Stimulated activated naive CD8-positive, alpha-beta T cell treated with anti-CD3 and anti-CD28 coated beads, Interleukin-15, Interleukin-2, amounts not matched to agents 100 U/mL and 50 U/mL, for 24 hours (primary cell): ENCODE data around the gene BCAN.
A peak's percentile ranks its signal among the peaks of the same experiment; 100 is the strongest.
"Not testable (repeated sequence)": the region's sequence is repeated elsewhere in the genome, so short reads cannot be mapped to it uniquely, and the experiment has no call there.

Source experiments
- ATAC-seq: fragments of 150-1000 bp; cut with Tn5 transposase; one replicate; pipeline ENCODE4 v1.10.0; 2021
- DNase-seq: peaks from one replicate; pipeline ENCODE4 v3.0.0; 2021

Gene BCAN

DNA sequence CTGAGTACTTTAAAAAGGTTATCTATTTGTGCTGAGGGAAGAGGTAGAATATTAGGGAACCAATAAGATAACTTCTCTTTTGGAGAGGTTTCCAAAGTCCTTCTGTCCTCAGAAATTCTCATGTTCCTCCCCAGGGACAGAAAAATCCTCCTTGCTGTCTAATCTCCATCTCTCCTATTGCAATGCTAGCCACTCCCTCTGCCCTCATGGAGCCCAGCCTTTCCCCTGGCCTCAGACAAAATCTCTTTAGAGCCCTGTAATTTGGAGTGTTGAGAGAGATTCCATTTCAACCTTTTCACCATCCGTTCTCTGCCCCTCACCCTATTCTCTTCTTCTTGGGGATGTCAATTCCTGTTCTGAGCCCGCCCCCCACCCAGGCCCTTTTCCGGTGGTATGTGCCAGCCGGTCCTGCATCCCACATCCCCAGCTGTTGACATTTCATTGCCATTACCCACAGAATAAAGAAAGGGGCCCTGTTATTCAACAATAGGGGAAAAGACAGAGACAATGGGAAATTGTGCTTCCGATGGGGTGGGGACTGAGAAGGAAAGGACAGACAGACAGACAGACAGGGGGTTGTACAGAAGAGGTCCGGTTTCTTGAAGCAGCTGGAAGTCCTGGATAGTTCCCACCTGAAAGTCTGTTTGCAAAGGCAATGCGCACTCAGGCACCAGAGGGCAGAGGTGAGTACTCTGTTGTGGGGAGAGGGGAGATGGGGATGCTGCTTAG is 22.9 kb upstream of the BCAN start, which contains the start of gene HAPLN2:
HAPLN2 (plus strand) TSS at position 563 of the 729 bp plus-strand sequence. CDS start 4,076 bp downstream, outside the sequence.
- ATAC-seq = no peak
- no peak for DNase-seq

DNA sequence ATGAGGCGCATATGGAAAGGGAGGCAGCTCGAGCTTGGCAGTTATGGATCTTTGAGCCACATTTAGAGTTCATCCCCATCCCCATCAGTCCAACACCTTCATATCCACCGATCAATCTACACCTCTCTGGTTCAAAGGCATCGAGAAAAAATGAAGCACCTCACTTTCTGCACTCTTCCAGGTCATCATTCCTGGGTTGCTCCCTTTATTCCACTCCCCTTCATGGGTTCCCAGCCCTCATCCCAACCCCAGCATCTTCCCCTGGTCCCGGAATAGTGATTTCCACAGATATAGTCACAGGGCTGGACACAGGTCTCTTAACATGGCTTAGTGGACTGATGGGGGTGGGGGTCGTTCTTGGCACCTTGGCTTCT is 22.3 kb upstream of the BCAN start:
- no peak for DNase-seq
- ATAC-seq = no peak

DNA sequence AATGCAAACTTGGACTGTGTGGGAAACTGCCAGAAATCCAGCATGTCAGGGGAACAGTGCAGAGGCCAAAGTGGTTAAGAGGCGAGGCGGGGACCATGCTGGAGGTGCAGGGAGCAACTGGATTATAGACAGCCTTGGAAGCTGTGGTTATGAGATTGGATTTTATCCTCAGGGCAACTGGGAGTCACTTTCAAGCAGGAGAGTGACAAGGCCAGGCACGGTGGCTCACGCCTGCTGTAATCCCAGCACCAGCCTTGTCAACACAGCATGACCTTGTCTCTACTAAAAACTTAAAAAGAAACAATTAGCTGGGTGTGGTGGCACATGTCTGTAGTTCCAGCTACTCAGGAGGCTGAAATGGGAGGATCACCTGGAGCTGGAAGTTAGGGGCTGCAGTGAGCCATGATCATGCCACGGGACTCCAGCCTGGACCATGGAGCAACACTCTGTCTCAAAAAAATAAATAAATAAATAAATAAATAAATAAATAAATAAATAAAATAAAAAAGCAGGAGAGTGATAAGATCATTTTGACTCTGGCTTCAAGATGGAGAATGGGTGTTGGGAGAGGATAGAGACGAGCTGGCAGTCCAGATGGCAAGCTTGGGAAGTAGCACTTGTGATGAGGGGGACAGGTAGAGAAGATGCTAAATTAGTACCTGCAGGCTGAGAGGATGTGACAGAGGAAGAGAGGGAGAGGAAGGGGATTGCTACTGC is 19.2 kb upstream of the BCAN start:
- DNase-seq = no peak

DNA sequence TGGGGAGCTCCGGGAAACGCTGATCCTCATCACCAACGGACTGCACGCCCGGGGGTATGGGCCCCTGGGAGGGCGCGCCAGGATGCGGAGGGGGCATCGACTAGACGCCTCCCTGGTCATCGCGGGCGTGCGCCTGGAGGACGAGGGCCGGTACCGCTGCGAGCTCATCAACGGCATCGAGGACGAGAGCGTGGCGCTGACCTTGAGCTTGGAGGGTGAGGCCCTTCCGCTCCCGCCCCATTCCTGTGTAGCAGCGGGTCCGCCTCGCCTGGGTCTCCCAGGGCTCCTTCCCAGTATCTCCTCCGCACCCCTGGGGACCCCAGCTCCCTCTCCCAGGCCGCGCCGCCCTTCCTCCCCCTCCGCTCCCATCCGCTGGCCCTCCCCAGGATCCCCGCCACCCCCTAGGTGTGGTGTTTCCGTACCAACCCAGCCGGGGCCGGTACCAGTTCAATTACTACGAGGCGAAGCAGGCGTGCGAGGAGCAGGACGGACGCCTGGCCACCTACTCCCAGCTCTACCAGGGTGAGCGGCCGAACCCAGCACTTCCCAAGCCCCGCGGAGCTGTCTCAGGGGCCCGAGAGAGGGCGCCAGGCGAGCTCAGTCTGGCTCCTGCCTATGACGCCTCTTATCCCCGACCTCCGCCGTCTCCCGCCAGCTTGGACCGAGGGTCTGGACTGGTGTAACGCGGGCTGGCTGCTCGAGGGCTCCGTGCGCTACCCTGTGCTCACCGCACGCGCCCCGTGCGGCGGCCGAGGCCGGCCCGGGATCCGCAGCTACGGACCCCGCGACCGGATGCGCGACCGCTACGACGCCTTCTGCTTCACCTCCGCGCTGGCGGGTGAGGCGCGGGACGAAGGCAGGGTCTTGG is 17.7 kb upstream of the BCAN start:
- peak; percentile 64 for DNase-seq
- peak; percentile 76 for ATAC-seq

More for the DNA sequence above, 19.2 kb upstream of the BCAN start:
- no peak for ATAC-seq

DNA sequence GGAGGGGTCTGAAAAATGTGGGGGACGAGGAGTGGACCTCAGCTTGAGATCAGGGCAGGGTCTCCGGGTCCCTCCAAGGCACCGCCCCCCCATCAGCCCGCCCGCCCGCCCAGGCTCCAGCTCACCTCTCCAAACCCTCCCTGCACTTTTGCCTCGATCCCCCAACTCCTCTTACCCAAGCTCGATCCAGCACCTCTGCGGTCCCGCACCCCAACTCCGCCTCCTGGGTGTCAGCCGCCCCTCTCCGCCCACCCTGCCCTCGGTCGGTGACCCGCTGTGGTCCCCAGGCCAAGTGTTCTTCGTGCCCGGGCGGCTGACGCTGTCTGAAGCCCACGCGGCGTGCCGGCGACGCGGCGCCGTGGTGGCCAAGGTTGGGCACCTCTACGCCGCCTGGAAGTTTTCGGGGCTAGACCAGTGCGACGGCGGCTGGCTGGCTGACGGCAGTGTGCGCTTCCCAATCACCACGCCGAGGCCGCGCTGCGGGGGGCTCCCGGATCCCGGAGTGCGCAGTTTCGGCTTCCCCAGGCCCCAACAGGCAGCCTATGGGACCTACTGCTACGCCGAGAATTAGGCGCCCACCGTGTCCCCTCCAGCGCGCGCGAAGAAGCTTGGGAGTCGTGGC is 17.0 kb upstream of the BCAN start:
- DNase-seq = no peak
- ATAC-seq = no peak

DNA sequence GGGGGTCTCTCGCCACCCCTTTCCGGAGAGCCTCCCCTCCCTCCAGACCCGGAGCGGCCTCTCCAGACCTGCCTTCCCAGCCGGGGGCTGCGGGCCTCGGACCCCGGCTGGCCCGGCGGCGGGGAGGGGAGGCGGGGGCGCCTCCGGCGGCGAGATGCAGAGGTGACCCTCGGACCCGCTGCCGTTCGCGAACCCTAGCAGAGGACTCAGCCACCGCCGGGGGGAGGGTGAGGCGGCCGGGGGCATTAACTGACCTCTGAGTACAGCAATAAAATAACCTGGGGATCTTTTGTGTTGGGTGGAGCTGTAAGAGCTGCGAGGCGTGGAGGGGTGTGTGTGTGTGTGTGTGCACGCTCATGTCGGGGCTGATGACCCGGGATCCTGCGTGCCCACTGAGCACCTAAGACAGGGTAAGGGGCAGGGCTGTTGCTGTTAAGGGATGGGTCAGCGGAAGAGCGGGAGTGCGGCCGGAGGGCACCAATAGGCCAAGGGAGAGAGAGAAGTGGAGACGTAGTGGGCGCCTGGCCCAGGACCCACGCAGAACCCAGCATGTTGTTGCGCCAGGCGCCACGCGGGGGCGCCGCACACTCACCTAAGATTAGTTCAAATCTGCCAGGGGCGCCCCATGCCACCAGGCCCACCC is 16.4 kb upstream of the BCAN start:
- ATAC-seq = peak; percentile 63
- DNase-seq = peak; percentile 80

DNA sequence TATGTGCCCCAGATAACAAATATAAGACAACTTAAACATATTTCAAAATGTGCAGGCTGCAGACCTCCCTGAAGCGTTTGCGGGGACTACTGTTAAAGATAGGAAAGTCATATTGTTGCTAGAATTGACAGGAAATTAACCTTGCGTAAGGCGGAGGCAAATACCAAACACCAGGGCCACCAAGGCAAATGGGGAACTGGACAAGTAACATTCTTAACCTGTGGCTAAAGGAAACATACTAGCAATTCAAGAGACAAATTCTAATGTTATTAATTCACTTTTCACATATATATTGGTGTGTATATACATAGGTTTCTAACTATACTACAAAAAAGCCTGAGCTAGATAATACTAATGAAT is 15.9 kb upstream of the BCAN start:
- no peak for DNase-seq

DNA sequence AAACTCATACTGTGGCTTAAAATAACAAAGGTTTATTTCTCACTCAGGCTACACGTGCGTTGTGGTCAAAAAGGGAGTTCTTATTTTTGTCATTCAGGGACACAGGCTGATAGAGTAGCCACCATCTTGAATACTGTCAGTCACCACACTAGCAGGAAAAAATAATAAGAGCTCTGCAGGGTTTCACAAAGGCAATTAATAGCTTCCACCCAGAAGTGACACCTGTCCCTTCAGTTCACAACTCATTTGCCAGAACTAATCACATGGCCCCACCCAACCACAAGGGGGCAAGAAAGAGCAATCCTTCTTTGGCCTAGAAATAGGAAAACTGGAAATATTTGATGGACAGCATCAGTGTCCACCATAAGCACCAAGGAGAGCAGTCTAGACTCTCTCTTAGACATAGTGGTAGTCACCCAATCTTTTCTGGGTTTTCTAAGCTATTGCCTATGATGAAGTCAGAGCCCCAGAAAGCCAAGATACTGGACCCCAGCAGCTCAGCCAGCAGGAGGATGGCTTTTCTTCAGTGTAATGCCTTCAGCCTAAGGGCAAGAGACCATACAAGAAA is 14.5 kb upstream of the BCAN start:
- ATAC-seq = no peak
- peak; percentile 46 for DNase-seq

More for the DNA sequence above, 15.9 kb upstream of the BCAN start:
- ATAC-seq = no peak

DNA sequence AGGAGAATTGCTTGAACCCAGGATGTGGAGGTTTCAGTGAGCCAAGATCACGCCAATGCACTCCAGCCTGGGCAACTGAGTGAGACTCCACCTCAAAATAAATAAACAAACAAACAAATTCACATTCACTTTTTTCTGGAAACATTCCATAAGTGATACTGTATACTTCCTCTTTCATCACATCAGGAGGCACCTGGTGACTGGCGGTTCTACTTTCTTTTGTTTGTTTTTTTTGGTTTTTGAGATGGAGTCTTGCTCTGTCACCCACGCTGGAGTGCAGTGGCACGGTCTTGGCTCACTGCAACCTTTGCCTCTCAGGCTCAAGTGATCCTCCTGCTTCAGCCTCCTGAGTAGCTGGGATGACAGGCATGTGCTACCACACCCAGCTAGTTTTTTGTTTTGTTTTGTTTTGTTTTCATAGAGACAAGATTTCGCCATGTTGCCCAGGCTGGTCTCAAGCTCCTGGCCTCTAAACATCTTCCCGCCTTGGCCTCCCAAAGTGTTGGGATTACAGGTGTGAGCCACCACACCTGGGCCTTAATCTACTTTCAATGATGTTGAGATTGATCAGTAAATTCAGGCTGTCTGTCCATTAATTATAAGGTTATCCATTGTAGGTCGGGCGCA is 12.0 kb upstream of the BCAN start:
- ATAC-seq (no peak), DNase-seq (no peak)

DNA sequence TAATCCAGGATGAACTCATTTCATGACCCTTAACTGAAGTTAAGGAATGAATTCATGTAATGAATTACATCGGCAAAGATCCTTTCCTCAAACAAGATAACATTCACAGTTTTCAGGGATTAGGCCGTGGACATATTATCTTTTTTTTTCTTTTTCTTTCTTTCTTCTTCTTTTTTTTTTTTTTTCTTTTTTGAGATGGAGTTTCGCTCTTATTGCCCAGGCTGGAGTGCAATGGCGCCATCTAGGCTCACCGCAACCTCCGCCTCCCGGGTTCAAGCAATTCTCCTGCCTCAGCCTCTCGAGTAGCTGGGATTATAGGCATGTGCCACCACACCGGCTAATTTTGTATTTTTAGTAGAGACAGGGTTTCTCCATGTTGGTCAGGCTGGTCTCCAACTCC is 10.8 kb upstream of the BCAN start:
- DNase-seq, ATAC-seq: not testable (repeated sequence)

DNA sequence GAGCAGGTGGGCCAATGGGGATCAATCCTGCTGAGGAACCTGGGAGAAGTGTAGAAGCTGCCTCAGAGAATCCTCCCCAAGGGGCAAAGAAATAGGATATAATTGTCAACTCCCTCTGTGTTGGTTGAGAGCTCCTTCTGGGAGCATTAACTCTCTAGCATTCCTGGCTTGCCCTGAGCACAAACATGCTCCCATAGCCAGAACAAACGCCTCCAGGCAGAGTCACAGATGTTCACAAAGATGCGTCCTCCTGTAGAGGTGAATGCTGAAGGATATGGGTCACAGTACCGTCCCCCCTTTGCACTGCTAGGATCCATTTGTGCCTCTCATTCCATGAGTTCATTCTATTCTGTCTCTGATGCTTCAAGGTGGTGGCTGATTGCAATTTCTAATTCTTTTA is 9.6 kb upstream of the BCAN start:
- DNase-seq = no peak
- ATAC-seq = no peak

DNA sequence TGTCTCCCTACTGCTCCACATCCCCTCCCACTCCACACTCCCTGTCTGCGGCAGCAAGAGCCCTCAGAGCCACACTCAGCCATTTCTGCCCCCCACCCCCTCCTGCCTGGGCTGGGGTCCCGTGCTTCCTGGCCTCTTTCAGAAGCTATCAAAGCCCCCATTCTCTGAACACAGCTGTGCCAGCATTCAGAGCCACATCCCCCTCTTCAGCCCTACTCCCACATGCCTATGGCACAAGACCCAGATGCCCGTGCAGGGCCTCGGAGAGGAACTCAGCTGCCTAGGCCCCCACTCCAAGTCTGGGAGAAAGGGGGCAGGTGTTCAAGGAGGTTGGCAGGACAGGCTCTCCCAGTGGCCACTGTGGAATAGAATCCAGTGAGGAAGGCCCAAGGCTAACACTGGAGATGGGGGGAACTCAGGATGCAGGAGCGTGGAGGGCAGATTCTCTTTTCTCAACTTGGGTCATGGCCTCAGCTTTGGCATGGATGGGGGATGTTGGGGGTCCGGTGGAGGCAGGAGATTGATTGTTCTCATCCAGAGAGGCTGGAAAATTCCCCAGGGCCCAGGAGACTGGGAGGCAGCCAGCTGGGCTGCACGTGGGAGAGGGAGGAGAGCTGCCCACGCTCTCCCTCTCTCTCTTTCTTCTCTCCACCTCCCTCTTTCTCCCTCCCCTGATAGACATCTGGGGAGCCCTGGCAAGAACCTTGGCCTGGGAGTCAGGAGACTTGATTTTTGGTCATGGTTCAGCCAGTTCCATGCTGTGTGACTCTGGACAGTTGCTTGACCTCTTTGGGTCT is 3.5 kb upstream of the BCAN start:
- ATAC-seq = no peak
- no peak for DNase-seq

DNA sequence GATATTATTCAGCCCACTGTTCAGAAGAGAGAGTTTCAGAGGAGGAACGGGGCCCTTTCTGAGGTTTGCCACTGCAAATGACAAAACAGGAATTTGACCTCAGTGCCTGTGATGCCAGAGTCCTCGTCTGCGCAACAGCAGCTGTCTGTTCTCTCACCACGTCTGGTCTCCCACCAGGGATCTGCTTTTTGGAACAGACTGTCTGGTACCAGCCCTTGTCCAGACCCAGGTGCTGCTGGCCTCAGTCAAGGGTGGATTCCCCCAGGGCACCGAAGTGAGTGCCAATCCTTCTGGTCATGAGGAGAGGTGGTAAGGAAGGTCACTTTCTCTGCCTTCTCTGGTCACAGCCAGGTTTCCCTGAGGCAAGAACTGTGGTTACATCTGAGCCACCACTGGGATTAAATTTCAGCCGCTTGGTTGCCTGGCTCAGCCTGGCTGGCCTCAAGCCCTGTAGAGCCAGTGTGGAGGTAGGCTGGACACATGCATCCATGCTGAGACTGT is 2.3 kb upstream of the BCAN start:
- DNase-seq (no peak), ATAC-seq (no peak)

DNA sequence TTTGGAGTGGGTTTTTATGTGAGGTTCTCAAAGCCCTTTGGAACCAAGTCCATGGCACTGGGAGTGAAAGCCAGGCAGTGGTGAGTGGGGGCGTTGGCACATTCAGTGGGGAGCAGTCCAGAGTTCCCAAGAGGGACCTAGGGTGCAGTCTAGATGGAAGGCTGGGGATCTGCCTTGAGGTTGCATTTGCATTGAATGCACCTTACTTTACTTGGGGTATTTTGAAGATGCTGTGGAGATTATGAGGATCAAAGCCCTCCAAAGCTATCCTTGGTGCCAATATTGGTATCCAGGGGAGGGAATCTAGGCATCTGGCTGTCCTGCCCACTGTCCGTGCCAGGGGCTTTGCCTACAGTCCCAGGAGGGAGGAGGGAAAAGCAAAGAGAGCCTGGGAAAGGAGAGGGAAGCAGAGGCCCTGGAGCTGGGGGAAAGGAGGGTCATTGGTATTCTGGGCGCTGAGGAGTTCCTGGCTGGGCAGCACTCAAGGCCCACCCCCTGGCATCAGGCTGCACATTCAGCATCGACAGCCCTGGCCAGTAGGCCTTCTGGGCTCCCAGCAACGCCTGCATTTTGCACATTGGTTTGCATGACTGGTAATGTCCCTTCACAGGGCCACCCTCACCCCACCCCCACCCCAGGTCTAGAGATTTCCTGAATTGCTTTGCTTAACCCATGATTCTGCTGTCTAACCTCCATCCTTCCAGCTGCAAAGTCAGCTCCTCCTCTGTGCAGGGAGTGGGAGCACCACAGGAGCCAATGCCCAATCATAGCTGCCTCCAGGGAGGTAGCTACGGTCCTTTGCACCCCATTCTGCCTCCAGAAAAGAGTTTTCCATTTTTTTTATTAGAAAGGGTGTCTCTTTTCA is 843 bp upstream of the BCAN start:
- ATAC-seq (no peak), DNase-seq (no peak)

DNA sequence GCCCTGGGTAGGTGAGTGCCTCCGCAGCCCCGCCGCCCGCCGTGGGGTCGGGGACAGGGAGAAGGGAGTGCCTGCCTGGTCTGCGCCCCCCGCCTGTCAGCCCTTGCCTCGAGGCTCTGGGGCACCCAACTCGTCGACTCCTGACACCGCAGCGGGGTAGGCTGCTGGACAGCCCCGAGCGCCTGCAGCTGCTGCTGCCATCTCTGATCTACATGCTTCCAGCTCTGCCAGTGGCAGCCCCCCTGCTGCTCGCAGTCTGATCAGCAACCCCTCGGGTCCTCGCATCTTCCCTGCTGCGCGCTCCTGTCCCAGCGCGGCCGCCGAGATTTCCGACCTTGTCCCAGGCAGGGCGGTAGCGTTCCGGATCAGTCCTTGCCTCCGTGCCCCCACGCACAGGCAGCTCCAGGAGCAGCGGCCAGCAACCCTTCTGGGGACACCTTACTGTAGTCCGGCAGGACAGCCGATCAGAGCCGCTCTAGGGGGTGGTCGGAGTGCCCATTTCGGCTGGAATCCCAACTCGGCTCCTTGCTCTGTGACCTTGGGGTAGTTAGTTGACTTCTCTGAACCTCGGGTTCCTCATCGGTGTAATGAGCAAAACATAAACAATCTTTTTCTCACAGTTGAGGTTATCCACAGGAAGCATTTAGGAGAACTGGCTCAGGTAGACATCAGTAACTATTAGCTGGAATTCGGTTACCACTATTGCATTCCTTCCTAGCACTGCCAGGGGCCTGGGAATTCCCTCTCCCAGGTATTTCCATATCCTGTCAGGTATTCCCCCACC is 540 bp downstream of the BCAN start:
- no peak for ATAC-seq
- no peak for DNase-seq

DNA sequence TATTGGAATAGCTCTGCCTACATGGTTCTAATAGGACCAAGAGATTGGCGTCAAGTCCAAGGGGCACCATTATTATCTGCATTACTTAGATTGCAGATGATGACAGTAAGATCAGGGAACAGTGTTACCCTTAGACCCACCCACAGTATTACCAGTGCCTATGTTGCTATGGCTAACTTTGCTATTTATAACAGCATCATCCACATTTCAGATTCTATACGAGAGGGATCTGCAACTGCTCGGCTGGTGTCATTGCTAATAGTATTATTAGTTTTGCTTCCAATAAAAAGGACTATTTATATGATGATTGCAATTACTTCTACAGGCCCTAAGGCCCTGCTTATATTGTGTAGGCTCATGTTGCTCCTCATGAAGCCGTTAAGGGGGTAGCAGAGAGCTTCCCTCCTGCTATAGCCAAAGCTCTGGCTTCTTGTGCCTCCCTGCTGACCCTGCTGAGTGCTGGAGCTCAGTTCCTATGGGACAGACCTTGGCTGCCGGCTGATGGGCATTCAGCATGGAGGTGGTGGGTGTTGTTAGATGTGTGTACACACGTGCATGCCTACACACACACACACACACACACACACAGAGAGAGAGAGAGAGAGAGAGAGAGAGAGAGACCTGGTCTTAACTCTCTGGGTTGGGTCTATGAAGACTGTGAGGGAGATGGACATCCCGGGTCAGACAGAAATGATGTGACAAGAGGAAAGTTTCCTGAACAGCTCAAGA is 1.3 kb downstream of the BCAN start:
- DNase-seq = no peak
- ATAC-seq = no peak

DNA sequence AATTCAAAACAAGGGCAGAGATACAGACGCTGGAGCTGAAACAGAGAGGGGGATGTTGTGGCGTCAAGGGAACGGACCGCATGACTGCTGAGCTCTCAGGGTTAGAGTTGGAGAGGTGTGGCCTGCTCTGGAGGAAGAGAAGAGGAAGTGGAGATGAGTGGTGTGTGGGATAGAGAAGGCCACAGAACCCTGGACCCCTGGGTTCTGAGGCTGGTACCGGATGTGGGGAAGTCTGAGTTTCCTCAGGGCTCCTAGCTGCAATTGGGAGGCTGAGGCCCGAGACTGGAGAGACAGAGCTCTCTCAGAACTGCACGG is 1.8 kb downstream of the BCAN start:
- peak; percentile 25 for DNase-seq
- ATAC-seq = peak; percentile 66

DNA sequence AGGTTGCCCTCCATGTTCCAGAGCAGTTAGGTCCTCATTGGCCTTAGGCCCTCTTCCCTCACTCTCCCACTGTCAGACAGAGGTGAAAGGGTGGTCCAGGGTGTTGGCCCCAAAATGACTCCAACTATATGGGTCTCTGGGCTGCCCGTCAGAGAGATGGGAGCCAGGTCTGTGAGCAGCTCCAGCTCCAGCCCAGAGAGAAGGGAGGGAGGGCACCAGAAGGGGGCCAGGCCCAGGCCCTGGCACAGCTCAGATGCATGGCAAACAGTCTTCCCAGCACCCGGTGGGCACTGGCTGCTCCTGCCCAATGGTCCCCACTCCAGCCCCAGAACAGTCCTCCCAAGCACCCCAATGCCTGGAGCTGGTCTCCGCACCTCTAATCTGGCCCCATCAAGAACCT is 2.2 kb downstream of the BCAN start:
- DNase-seq (no peak), ATAC-seq (no peak)
